H9 (cell line): ENCODE results near the gene LSS. TPM values are rescaled to one million over a fixed set of nuclear protein-coding genes. Genes with fewer than 3 reads are reported as not detected.

Source experiments
- DNase-seq: peaks from one replicate; pipeline ENCODE4 v3.0.0-alpha.2; 2017
- H2AFZ ChIP-seq: one replicate; pipeline ENCODE4 v1.6.1; 2013; ENCODE audit warnings: mild to moderate bottlenecking, low read length, control low read depth, moderate library complexity
- H2AK5ac ChIP-seq: 2 replicates; pipeline ENCODE4 v1.6.1; 2013; ENCODE audit warnings: low read length, control low read depth, mixed read lengths; ENCODE audit not compliant: insufficient read length
- H2BK120ac ChIP-seq: one replicate; pipeline ENCODE4 v1.6.1; 2013; ENCODE audit warnings: low read depth, mild to moderate bottlenecking, low read length, control low read depth, inconsistent platforms; ENCODE audit not compliant: poor library complexity, severe bottlenecking
- H2BK12ac ChIP-seq: 2 replicates; pipeline ENCODE4 v1.6.1; 2013; ENCODE audit warnings: low read length, control low read depth, mixed read lengths, low read depth; ENCODE audit not compliant: insufficient read length
- H2BK15ac ChIP-seq: 2 replicates; pipeline ENCODE4 v1.6.1; 2013; ENCODE audit warnings: low read depth, low read length, control low read depth
- H2BK20ac ChIP-seq: one replicate; pipeline ENCODE4 v1.6.1; 2013; ENCODE audit warnings: low read depth, mild to moderate bottlenecking, low read length, control low read depth, inconsistent platforms; ENCODE audit not compliant: poor library complexity, severe bottlenecking
- H2BK5ac ChIP-seq: 2 replicates; pipeline ENCODE4 v1.6.1; 2013; ENCODE audit warnings: low read length, control low read depth, mixed read lengths; ENCODE audit not compliant: insufficient read length
- H3K14ac ChIP-seq: 2 replicates; pipeline ENCODE4 v1.6.1; 2013; ENCODE audit warnings: low read length, control low read depth; ENCODE audit not compliant: insufficient read depth
- H3K18ac ChIP-seq: 2 replicates; pipeline ENCODE4 v1.6.1; 2013; ENCODE audit warnings: low read depth, mild to moderate bottlenecking, mixed read lengths, low read length, control low read depth; ENCODE audit not compliant: insufficient read length
- H3K23ac ChIP-seq: 2 replicates; pipeline ENCODE4 v1.6.1; 2013; ENCODE audit warnings: low read length, control low read depth, mixed read lengths, low read depth; ENCODE audit not compliant: insufficient read length
- H3K23me2 ChIP-seq: 2 replicates; pipeline ENCODE4 v1.6.1; 2013; ENCODE audit warnings: low read depth, mild to moderate bottlenecking, mixed read lengths, low read length, control low read depth; ENCODE audit not compliant: insufficient read length, poor library complexity, severe bottlenecking
- H3K27ac ChIP-seq: 2 replicates; pipeline ENCODE4 v1.5.1; 2013; ENCODE audit warnings: low read length, control low read depth, mixed read lengths, low read depth; ENCODE audit not compliant: insufficient read length
- H3K27me3 ChIP-seq: 2 replicates; pipeline ENCODE4 v1.6.1; 2013; ENCODE audit warnings: low read length, control low read depth, inconsistent platforms; ENCODE audit not compliant: insufficient read depth
- H3K4ac ChIP-seq: 2 replicates; pipeline ENCODE4 v1.6.1; 2013; ENCODE audit warnings: low read depth, mild to moderate bottlenecking, control low read depth, inconsistent platforms, low read length, moderate library complexity
- H3K4me1 ChIP-seq: 2 replicates; pipeline ENCODE4 v1.6.1; 2013; ENCODE audit warnings: low read length, control low read depth, inconsistent platforms; ENCODE audit not compliant: insufficient read depth
- H3K4me2 ChIP-seq: 2 replicates; pipeline ENCODE4 v1.6.1; 2013; ENCODE audit warnings: low read length, control low read depth, mixed read lengths; ENCODE audit not compliant: insufficient read length, insufficient read depth
- H3K56ac ChIP-seq: 2 replicates; pipeline ENCODE4 v1.6.1; 2013; ENCODE audit warnings: low read depth, mild to moderate bottlenecking, mixed read lengths, low read length, control low read depth; ENCODE audit not compliant: insufficient read length
- H3K79me1 ChIP-seq: 2 replicates; pipeline ENCODE4 v1.6.1; 2013; ENCODE audit warnings: low read depth, mild to moderate bottlenecking, moderate library complexity, low read length, control low read depth, inconsistent platforms; ENCODE audit not compliant: insufficient read depth, poor library complexity, severe bottlenecking
- H3K79me2 ChIP-seq: 2 replicates; pipeline ENCODE4 v1.6.1; 2013; ENCODE audit warnings: low read length, control low read depth, inconsistent platforms; ENCODE audit not compliant: insufficient read depth
- H3K9ac ChIP-seq: 2 replicates; pipeline ENCODE4 v1.6.1; 2013; ENCODE audit warnings: low read length, control low read depth, mixed read lengths; ENCODE audit not compliant: insufficient read length; ENCODE audit errors: extremely low read depth
- H3K9me3 ChIP-seq: one replicate; pipeline ENCODE4 v1.6.1; 2013; ENCODE audit warnings: low read depth, low read length, inconsistent platforms; ENCODE audit not compliant: control insufficient read depth
- H3T11ph ChIP-seq: one replicate; pipeline ENCODE4 v1.6.1; 2013; ENCODE audit warnings: mild to moderate bottlenecking, low read length, control low read depth, inconsistent platforms
- H4K20me1 ChIP-seq: one replicate; pipeline ENCODE4 v1.6.1; 2013; ENCODE audit not compliant: control insufficient read depth, insufficient read length, insufficient read depth
- H4K5ac ChIP-seq: 2 replicates; pipeline ENCODE4 v1.6.1; 2013; ENCODE audit warnings: low read depth, mild to moderate bottlenecking, mixed read lengths, low read length, control low read depth; ENCODE audit not compliant: insufficient read length
- H4K8ac ChIP-seq: replicated peaks from 2 replicates; pipeline ENCODE4 v1.6.1; 2013; ENCODE audit warnings: low read length, control low read depth, mixed read lengths, low read depth; ENCODE audit not compliant: insufficient read length
- H4K91ac ChIP-seq: 2 replicates; pipeline ENCODE4 v1.6.1; 2013; ENCODE audit warnings: low read depth, mild to moderate bottlenecking, moderate library complexity, mixed read lengths, low read length, control low read depth; ENCODE audit not compliant: insufficient read length
- H3K27ac Mint-ChIP-seq, 3 experiments: 2 replicates in 2 of 3; 3 replicates in 1 of 3; pipeline ENCODE4 v1.8.0; 2020 to 2021; ENCODE audit warnings: mixed read lengths in 3 of 3, mild to moderate bottlenecking in 1 of 3, moderate library complexity in 1 of 3
- H3K27me3 Mint-ChIP-seq: 2 replicates; pipeline ENCODE4 v1.8.0; 2021; ENCODE audit warnings: low read depth, mild to moderate bottlenecking, moderate library complexity, mixed read lengths
- H3K36me3 Mint-ChIP-seq, 3 experiments: 2 replicates in 2 of 3; 3 replicates in 1 of 3; pipeline ENCODE4 v1.8.0; 2020 to 2021; ENCODE audit warnings: low read depth in 3 of 3, mixed read lengths in 3 of 3; ENCODE audit not compliant: insufficient read depth in 1 of 3
- H3K4me1 Mint-ChIP-seq, 2 experiments: 2 replicates each; pipeline ENCODE4 v1.8.0; 2020; ENCODE audit warnings: mixed read lengths in 2 of 2
- H3K4me3 Mint-ChIP-seq, 2 experiments: 2 replicates in 1 of 2; 3 replicates in 1 of 2; pipeline ENCODE4 v1.8.0; 2020 to 2021; ENCODE audit warnings: mild to moderate bottlenecking in 2 of 2, mixed read lengths in 2 of 2, moderate library complexity in 1 of 2
- H3K9me3 Mint-ChIP-seq, 2 experiments: 2 replicates in 1 of 2; 3 replicates in 1 of 2; pipeline ENCODE4 v1.8.0; 2020; ENCODE audit warnings: mild to moderate bottlenecking in 2 of 2, mixed read lengths in 2 of 2, moderate library complexity in 1 of 2
- CTCF ChIP-seq: fragments of 200-600 bp; sonication (generic); conservative IDR thresholded peaks from 3 replicates; pipeline ENCODE4 v1.8.0; 2021; ENCODE audit warnings: antibody characterized with exemption, mild to moderate bottlenecking
- WGBS: extraction: QIAGEN DNeasy Blood & Tissue Kit; methylation state at CpG from one replicate; pipeline ENCODE4 v1.1.7; 2013; ENCODE audit warnings: missing lambda C conversion rate, low lambda C conversion rate, mixed read lengths; ENCODE audit not compliant: insufficient read length; ENCODE audit errors: extremely low coverage; 5-methylcytosine and 5-hydroxymethylcytosine counted together
- total RNA-seq: library from RNA; stranded (reverse); gene quantifications from 2 replicates; pipeline ENCODE4 v1.2.1, GENCODE V29; 2021

LSS gene
- total RNA-seq, 1 experiment from 2014 or later, result 69.2 TPM

- H2BK20ac ChIP-seq, result no peak overlapping the region
- H4K5ac ChIP-seq, result no peak overlapping the region
- no peak overlapping the region for H2BK15ac ChIP-seq
- no peak overlapping the region for H3K14ac ChIP-seq
- H3K56ac ChIP-seq, result no peak overlapping the region
- H3K23ac ChIP-seq, result no peak overlapping the region
- no peak overlapping the region for H3K4me2 ChIP-seq
- peaks cover 14 to 24% (median 14%) of the 10 kb centered on the region in 3 experiments; a peak in 6 of 7 replicates for H3K36me3 Mint-ChIP-seq
- no peaks in the 10 kb centered on the region for H4K20me1 ChIP-seq
- 0 out of 7 replicates have a peak overlapping the region, but pooled peaks of 1 of the 3 experiments have one; percentile 18 for H3K27ac Mint-ChIP-seq
- peaks cover 10 to 22% of the 10 kb centered on the region in 2 experiments for H3K9me3 Mint-ChIP-seq
- H3K27me3 Mint-ChIP-seq, result no peaks in the 10 kb centered on the region
- no peak overlapping the region for H2BK120ac ChIP-seq
- H3K79me2 ChIP-seq, result no peaks in the 10 kb centered on the region
- no peak overlapping the region for H2BK5ac ChIP-seq
- no peak overlapping the region for H3K4ac ChIP-seq
- peak; percentile 12 for DNase-seq
- H2BK12ac ChIP-seq, result no peak overlapping the region
- no peak overlapping the region for H3K27ac ChIP-seq
- H2AFZ ChIP-seq, result no peak overlapping the region
- H3K4me3 Mint-ChIP-seq, result no peak overlapping the region
- WGBS, result no CpG with 5 or more reads among the region's 12 CpGs
- no peak overlapping the region for H4K91ac ChIP-seq
- H3K4me1 ChIP-seq, result no peaks in the 10 kb centered on the region; the same call in 1 of the 2 replicates
- H3K9ac ChIP-seq, result no peak overlapping the region
- H3T11ph ChIP-seq, result no peak overlapping the region
- peaks cover 3% of the 10 kb centered on the region in 2 experiments for H3K4me1 Mint-ChIP-seq
- no peaks in the 10 kb centered on the region for H3K79me1 ChIP-seq
- H3K23me2 ChIP-seq, result no peaks in the 10 kb centered on the region
- no peak overlapping the region for H3K18ac ChIP-seq
- no peaks in the 10 kb centered on the region for H3K27me3 ChIP-seq
- no peak for TF ChIP-seq CTCF
- no peak overlapping the region for H2AK5ac ChIP-seq
- no peaks in the 10 kb centered on the region for H3K9me3 ChIP-seq
- no peak overlapping the region for H4K8ac ChIP-seq
Measured at GRCh38 chr21:46157396-46157986, 71.1 kb downstream of the LSS start.
